CD4-positive, alpha-beta T cell treated with Interleukin-10 for 1 hour (primary cell): ENCODE data around the gene CDK2.
"Not testable (repeated sequence)": the region's sequence is repeated elsewhere in the genome, so short reads cannot be mapped to it uniquely, and the experiment has no call there.

Experiments used
- DNase-seq: peaks from one replicate; pipeline ENCODE4 v3.0.0-alpha.2; 2020

The CDK2 gene

GRCh38 chr12:55966408-55967281 is at the start of gene CDK2:
Gene CDK2, plus strand, starts transcription at chr12:55966830. Its CDS starts 179 bp downstream, at chr12:55967009.
- DNase-seq: peak; percentile 90

GRCh38 chr12:55919032-55919431 is 47.6 kb upstream of the CDK2 start:
- DNase-seq: not testable (repeated sequence)

DNA sequence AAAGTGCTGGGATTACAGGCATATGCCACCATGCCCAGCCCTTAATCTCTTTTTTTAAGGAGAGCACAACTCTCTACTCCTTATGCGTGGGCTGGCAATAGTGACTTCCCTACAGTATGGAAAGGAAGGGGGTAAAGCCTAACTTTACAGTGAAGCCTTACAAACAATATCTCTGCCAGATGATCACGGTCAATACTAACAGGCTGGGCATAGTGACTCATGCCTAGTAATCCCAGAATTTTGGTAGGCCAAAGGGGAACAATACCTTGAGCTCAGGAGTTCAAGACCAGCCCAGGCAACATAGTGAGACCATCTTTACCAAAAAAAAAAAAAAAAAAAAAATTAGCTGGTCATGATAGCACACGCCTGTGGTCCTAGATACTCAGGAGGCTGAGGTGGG is 44.5 kb upstream of the CDK2 start:
- no peak for DNase-seq

DNA sequence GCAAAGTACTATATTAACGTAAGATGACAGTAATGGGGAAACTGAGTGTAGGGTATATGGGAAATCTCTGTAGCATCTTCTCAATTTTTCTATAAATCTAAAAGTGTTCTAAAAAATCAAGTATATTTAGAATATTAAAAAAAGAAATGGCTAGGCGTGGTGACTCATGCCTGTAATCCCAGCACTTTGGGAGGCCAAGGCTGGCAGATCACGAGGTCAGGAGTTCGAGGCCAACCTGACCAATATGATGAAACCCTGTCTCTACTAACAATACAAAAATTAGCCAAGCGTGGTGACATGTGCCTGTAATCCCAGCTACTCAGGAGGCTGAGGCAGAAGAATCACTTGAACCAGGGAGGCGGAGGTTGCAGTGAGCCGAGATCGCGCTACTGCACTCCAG is 43.0 kb upstream of the CDK2 start:
- not testable (repeated sequence) for DNase-seq

DNA sequence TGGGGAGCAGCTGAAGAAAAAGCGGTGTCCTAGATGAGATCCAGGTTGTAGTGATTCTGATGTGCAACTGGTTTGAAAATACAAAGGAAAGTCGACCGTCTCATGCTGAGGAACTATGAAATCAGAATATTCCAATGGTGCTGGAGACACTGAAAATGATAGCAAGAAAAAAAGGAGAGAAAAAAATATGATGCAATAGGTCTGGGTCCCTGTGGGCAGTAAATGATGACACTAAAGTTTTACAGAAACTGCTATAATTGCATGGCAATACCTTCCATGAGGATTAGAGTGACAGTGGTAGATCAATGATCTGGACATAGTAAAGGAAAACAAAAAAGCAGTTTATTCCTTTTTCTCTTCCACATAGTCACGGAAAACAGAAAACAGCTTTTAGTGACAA is 41.3 kb upstream of the CDK2 start:
- DNase-seq: no peak

DNA sequence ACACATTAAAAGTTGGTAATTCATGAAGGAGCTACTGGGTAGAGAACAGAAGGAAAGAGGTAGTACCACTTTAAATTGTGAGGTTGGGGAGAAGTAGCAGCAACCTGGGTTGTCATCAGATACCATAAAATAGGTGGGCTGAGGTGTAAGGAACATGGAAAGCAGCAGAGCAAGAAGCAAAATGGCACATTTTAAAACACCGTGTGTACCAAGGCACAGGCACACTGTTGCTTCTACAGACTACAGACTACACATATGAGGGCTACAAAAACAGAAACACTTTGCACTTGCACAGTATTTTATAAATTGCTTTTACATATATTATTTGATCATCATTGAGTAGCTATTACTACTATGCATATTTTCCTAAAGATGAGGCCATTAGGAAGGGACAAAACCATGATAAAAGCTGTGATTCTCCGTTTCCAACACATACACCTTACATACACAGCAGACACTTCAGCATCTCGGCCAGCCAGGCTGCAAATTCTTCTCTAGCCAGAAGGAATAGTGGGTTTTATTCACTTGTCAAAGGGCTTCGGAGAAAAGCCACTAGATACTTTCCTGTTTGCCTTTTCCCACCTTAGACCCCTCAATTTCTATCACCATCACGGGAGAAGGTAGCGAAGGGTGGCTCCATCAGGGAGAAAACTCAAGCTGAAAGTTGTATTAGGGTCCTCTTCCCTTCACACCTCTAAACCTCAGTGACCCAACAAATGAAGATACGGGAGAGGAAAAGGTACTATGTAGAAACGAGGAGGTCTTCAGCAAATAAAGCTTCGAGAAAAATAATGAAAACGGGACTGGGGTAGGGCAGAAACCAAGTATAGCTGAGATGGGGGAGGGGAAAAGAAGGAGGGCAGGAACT is 40.5 kb upstream of the CDK2 start:
- no peak for DNase-seq

- DNase-seq: peak; percentile 94
Observed at GRCh38 chr12:55926738-55927587, 39.7 kb upstream of the CDK2 start.

- DNase-seq: peak; percentile 78
Observed at GRCh38 chr12:55927588-55928502, 38.8 kb upstream of the CDK2 start, which contains the start of gene PYM1. Gene PYM1, minus strand, starts transcription at chr12:55927894. Its CDS starts 133 bp downstream, at chr12:55927761.

- DNase-seq: peak; percentile 90
Observed at GRCh38 chr12:55929306-55929791, 37.3 kb upstream of the CDK2 start.

GRCh38 chr12:55930771-55931316 is 35.8 kb upstream of the CDK2 start, which contains the start of gene DGKA:
Gene DGKA, plus strand, starts transcription at chr12:55931162. Its CDS starts 5,342 bp downstream, at chr12:55936504.
- DNase-seq: peak; percentile 71

- no peak for DNase-seq
Observed at GRCh38 chr12:55931317-55931779, 35.3 kb upstream of the CDK2 start.

DNA sequence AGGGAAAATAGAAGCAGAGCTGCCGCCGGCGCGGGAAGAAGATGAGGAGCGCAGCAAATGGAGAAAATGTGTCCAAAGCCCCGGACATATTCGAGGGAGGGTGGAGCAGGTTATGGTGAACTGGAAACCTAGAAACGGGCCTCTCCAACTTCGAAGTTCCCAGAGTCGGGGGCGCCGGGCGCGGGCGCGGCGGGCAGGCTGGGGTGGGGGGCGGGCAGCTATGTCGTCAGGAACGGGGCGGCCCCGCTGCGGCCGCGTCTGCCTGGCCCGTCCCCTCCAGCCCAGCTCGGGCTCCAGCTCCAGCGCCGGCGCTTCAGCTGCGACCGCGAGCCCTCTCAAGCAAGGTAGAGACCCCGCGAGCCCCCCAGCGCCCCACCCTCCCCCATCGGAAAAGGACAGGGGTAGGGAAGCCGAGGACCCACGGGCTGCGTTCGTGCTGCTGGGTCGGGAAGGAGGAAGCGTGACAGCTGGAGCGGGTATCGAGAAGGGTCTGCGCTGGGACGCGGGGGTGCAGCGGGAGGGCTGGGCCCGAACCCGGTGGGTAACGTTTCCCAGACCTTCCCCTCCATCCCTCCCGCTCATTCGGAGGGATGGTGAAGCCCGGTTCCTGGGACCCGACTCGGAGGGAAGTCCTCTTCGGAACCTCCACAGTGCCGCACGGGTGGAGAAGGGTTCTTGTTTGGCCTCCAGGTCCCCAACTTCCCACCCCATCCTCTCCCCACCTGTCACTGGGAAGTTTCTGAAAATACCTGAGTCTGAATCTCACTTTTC is 34.7 kb upstream of the CDK2 start:
- peak; percentile 35 for DNase-seq

- peak; percentile 76 for DNase-seq
Observed at GRCh38 chr12:55932551-55932910, 34.1 kb upstream of the CDK2 start.

GRCh38 chr12:55933169-55933798 is 33.3 kb upstream of the CDK2 start:
- no peak for DNase-seq

GRCh38 chr12:55933799-55934742 is 32.6 kb upstream of the CDK2 start:
- no peak for DNase-seq

- no peak for DNase-seq
Observed at GRCh38 chr12:55934773-55935172, 31.9 kb upstream of the CDK2 start.

DNA sequence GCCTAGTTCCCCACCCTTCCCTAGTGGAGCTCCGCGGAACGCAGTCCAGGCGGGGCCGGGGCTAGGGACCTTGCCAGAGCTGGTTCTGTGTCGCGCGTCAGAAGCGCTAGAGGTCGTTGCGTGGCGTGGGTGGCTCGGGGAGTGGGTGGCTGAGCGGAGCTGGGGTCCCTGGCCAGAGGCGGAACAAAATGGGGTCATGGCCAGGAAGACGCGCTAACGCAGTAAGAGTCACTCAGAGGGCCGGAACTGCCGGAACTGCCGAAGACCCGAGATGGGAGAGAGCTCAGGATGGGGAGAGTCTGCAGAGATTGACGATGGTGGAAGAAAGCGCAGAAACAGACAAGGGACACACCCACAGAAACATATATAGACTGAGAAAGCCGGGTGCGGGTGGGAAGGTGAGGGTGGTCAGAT is 30.9 kb upstream of the CDK2 start:
- DNase-seq: peak; percentile 31

- no peak for DNase-seq
Observed at GRCh38 chr12:55937981-55938380, 28.6 kb upstream of the CDK2 start.
